ENCODE data around the gene PDCD11.

The PDCD11 gene

DNA sequence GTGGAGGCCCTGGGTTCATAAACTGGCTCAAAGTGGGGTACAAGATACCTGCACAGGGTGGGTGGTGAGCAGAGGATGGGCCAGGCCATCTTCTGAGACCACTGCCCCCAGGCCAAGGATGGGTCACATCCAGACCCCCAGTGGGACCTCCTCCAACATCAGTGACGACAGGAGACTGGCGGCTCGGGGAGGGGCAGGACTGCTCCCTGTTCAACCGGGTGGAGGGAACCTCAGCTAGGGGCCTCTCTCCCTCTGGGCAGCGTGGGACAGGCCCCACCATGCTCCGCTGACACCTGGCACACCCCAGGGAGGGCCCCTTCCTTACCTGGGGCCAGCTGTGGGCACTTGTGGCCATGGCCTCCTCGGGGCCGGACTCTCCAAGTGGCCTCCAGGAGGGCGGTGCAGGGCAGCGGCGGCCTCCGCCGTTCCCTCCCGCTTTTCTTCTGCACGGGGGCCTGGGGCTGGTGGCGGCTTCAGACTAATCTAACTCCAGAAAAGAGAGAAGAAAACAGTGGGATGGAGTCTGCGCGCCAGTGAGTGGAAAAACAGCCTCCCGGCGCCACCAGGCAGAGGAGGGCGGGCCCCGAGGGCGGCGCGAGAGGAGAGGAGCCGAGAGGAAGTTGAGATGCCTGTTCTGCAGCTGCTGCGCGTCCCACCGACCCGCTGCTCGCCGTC lies 55.5 kb downstream of the PDCD11 start, which contains the start of gene CALHM2:
TSS of gene CALHM2 (minus strand) at position 540 of the 675 bp plus-strand sequence. CDS start 2,429 bp downstream, outside the sequence.
- DNase-seq: no peak

DNA sequence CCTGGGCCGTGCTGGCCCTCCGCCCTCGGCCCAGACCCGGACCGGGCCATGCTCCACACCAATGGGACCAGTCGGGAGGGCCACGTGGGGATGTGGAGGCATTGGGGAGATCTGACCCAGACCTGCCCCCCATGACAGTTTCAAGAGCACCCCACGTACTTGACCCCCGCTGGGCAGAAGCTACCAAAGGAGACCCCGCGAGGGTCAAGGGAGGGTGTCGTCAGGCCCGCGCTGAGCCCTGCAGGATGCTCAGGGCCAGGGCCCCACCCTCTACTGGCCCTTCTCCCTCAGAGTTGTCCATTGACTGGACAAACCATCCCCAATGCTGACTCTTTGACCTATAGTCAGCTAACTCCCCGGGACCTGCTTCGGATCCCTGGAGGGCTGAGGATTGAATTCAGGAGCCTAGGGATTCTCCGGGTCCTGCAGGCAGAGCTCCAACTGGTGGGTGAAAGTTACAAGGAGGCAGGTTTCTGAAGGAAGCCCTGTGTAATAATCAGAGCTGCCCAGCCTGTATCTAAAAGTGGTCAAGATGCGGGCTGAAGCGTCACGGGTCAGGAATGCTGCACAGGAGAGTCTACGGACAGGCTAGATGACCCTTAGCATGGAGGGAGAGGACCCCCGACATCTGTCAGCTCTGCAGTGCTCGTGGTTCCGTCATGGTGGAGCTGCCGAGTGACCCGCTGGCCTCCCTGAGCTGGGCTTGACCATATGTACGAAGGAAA lies 56.2 kb downstream of the PDCD11 start:
- DNase-seq: no peak

DNA sequence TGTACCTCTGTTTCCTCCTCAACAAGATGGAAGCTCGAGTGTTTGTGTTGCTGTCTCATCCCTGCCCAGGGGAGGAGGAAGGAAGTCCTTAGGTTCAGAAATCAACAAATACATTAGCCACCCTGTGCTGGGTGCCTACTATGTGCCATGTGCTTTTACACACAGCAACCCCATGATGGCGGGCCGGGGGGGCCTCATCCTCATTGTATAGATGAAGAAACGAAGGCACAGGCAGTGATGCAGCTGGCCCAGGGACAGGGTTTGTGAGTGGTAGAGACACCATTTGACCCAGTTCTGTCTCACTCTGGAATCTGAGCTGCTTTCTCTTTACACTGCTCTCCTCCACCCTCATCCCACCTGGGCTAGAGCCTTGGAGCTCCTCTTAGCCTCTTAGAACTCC lies 57.6 kb downstream of the PDCD11 start:
- no peak for DNase-seq

DNA sequence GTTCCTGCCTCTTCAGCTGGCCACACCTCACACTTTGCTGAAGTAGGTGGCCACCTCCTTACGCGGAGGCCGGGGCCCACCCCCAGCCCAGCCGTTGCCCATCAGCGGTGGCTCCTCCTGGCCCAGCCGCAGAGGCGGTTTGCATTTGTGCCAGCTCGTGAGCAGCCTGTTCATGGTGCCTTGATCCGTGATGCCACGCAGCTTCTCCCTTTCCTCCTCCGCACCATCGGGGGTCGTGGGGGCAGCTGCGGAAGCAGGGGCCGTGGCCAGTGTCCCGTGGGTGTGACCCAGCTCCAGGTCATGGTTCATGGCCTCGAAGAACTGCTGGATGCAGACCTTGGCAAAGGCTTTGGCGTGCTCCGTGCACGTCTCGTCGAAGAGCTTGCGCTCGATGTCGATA lies 58.8 kb downstream of the PDCD11 start:
- DNase-seq: no peak

DNA sequence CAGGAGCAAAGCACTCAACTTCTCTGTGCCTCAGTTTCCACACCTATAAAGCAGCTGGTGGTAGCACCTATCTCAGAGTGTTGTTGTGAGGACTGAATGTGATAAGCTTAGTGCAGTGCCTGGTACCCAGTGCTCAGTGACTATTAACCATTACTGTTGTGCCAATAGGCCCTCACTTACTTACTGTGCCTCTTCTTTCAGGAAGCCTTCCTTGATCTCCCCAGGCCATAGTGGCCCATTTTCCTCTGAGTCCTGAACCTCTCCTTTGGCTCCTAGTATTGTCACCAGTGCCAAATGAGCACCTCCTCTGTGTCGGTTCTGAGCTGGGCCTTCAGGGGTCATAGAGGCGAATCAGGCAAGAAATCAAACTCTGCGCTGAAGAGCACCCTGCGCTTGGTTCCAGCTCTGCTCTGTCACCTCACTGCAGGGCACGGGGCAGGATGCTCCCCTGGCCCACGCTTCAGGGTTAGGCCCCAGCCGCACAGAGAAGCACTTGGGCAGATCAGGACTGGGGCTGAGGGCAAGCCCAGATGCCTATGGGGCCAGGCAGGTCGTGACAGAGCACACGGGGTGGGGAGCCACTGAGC lies 59.7 kb downstream of the PDCD11 start:
- no peak for DNase-seq

DNA sequence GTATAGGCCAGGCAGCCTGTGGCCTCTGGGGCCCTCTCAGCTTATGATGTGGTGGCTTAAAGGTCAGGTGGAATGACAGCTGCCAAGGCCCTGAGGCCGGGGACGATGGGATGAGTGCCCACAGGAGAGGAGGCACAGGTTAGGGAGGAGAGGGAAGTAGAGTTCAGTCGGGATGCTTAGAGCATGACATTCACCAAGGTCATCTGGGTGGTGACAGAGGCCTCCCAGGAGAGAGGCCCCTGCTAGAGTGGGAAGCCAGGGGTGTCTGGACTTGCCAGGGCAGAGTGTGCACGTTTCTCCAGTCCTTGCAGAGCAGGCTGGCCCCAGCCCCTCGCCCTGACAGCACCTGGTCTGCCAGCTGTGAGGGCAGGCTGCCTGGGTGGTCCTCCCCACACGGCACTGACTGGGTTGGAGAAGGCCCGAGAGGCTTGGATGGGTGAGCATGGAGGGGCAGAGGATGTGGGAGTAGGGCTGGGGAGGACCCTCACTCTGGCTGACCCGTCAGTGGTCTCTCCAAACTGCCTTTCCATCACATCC lies 60.8 kb downstream of the PDCD11 start:
- DNase-seq: no peak

DNA sequence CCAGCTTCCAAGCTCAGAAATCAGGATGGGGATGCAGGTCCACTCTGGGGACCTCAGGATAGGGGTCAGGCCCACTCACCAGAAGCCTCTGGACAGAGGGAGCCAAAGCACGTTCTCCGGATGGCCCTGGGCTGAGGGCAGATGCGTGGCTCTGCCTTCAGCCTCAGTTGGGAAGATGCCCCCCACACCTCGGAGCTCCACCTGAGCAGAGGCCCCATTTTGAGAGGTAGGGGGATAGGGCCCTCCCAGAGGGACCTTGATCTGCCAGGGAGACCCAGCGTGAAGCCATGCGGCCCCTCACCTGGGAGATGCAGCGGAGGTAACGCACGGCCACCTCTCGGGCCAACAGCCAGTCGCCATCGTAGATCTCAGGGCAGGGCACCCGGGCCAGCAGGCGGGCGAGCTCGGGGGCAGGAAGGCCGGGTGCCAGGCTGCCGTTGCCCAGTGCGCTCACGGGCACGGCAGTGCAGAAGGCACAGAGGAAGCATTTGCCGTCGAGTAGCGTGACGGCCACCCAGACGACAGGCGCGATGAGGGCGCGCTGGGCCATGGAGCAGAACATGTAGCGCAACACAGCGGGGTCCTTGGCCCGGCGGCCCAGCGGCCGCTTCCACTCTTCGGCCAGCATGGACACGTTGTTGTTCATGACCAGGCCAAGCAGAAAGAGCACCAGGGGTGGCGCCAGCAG lies 61.6 kb downstream of the PDCD11 start:
- no peak for DNase-seq

DNA sequence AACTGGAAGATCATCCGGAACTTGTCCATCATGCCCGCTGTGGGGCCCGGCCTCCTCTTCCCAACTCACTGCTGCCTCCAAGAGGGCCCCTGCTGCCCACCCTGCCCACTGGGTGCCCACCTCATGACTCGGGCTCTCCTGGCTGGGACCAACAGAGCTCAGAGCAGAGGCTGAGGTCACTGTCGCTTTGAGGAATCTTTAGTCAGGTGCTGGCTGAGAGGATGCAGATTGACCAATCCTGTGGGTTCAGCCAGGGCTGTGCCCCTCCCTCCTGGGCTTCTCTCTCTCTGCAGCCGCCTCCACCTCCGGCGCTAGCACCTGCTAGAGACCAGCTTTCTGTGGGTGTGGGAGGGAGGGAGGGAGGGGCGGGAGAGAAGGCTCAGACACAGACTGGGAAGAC lies 62.3 kb downstream of the PDCD11 start, which contains the start of gene CALHM1:
TSS of gene CALHM1 (minus strand) at position 181 of the 400 bp plus-strand sequence. CDS start at position 32, 149 bp downstream.
- no peak for DNase-seq

DNA sequence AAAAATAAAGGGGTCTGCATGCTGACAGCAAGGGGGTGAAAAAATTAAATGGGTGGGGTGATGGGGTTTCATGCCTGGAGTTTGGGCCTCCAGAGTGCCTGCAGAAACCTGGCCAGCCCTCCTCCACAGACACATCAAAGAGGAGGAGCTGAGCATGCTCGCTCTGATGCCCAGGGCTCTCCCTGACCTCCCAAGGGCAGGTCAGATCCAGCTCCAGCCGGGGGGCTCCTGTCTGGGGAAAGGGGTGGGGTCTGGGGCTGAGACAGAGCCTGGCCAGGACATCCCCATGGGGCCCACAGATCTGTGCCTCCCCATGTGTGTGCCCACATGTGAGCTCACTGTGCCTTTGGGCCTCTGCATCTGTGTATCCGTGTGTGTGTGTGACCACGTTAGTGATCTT lies 63.2 kb downstream of the PDCD11 start:
- DNase-seq: no peak

DNA sequence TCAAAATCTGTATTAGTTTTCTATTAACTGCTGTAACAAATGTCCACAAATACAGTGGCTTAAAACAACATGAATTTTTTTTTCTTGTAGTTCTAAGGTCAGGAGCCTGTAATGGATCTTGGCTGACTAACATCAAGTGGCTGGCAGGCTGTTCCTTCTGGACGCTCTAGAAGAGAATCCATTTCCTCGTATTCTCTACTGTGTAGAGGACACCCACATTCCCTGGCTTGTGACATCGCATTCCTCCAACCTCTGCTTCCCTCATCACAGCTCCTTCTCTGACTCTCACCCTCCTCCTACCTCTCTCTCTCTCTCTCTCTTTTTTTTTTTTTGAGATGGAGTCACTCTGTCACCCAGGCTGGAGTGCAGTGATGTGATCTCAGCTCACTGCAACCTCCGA lies 67.1 kb downstream of the PDCD11 start:
- DNase-seq: no peak

DNA sequence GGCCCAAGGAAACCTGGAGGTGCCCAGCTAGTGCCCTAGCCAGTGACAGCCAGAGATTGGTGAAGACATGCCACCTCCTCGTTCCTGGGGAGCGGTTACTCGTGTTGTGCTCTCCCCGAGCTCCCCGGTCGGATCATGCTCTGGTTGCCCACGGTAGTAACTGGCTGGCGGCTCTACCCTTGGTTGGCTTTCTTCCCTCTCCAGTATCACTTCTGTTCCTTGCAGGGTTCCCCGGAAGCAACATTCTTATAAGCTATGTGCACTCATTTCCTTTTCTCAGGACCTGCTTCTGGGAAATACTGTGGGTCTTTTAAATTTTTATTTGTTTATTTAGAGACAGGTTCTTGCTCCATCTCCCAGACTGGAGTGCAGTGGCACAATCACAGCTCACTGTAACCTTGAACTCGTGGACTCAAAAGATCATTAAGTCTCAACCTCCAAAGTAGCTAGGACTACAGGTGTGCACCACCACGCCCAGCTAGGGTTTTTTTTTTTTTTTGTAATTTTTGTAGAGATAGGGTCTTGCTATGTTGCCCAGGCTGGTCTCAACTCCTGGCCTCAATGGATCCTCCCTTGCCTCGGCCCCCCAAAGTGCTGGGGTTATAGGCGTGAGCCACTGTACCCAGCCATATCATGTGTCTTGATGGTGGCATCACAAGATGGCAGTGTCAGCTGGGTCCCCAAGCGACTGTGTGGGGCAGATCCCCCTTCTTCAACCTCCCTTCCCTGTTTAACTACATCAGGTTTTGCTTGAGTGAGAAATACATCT lies 69.2 kb downstream of the PDCD11 start:
- DNase-seq: no peak

DNA sequence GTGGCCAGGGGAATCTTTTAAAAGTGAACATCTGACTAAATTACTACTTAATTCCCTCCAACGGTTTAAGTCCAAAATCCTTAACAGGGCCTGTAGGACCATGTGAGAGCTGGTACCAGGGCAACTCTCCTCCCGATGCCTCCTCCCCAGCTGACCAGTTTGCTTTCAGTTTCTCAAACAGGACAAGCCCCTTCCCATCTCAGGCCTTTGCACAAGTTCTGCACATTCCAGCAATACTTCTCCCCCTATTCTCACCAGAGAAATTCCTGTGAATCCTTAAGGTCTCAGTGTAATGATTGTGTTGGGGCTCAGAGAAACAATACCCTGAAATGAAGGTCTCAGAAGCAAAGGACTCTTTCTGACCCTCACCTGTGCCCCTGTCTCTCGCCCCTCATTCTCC lies 70.3 kb downstream of the PDCD11 start:
- no peak for DNase-seq

DNA sequence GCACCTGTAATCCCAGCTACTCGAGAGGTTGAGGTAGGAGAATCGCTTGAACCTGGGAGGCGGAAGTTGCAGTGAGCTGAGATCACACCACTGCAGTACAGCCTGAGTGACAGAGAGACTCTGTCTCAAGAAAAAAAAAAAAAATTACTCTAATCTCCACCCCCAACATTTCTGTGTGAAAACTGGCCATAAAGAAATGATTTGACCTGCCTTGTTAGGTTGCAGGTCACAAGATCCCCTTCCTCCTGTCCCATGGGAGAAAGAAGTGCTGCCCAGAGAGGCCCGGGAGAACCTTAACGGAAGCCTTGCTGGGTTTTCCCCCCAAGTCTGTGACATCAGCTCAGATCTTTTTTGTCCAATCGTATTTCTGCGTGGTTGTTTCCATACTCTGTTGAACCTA lies 71.0 kb downstream of the PDCD11 start:
- DNase-seq: no peak

DNA sequence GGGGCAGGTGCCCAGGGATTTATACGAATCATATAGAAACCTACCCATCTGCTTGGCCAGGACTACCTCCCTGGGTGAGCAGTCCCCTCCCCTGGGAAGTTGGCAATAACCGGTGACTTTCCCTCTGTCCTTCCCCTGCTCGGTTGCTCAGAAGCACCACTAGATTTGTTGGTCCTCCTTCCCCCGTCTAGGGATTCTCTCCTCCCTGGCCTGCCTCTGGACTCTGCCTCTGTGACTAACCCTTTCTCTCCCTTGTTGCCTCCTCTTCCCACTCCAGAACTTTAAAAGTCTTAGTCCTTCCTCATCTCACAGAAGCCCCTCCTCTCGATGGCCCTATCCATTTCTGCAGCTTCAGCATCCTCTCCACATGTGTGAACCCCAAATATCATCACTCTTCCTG lies 72.8 kb downstream of the PDCD11 start:
- no peak for DNase-seq

DNA sequence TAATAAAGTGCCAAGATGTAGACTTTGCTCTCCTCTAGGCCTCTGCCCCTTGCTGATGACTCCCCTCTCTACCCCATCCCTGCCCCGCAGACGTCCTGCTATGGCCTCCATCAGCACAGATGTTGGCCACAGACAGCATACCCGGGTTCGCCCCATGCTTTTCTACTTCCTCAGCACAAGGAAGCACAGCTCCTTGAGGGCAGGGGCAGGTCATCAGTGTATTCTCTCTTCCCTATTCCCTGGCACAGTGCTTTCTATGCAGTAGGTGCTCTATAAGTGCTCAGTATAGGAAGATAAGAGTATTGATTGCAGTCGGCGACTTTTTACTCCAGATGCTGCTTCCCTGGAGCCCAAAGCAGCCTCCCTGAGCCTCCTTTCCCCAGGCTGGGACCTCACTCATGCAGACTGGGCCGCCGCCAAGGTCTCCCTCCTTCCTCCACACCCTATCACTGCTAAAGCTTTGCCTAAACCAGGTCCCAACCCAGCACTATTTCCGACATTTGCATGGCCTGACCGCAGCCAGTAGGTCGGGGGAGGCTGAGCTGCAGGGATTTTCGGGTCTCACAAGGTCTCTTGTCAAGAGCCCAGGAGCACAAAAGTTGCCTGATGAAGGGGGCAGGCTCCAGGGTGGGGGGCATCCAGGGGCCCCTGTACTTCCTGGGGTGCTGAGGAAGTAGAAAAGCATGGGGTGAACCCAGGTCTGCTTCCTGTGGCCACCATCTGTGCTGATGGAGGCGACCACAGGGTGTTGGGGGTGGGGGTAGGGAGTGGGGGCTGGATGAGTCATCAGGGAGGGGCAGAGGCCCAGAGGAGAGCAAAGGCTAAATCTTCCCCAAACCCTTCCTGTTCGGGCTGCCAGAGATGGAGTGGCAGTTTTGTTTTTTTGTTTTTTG lies 74.6 kb downstream of the PDCD11 start:
- no peak for DNase-seq

DNA sequence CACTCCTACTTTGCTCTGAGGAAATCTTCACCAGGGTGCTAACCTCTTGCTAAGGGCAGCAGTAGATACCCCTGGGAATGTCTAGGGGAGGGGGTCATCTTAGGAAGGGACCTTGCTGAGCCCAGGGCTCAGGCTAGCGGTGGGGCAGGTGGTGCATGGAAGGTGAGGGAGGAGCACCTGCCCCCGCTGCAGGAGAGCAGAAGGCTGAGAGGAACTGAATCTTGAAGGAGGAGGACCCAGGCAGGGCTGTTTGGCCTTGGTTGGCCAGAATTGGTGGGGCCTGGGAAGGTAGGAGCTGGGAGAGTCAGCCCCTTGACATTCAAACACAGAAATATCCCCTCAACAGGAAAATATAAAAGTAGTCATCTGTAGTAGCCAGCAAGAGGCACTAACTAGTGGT lies 75.6 kb downstream of the PDCD11 start:
- no peak for DNase-seq

DNA sequence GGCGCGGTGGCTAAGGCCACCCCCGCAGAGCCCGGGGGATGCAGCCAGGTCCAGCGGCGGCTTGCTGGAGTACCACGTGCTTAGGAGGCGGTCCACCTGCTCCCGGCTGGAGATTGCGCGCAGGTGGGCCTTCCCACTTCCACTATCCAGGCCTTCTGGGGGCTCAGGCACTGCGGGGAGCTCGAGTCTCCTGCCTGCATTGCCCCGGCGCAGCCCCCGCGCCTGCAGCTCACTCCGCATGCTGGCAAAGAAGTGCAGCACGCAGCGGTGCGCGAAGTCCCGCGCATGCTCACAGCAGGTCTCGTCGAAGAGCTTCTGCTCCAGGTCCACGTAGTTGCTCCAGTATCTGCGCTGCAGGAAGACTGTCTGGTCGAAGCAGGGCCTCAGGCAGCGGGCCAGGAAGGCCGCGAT lies 76.8 kb downstream of the PDCD11 start:
- DNase-seq: no peak

DNA sequence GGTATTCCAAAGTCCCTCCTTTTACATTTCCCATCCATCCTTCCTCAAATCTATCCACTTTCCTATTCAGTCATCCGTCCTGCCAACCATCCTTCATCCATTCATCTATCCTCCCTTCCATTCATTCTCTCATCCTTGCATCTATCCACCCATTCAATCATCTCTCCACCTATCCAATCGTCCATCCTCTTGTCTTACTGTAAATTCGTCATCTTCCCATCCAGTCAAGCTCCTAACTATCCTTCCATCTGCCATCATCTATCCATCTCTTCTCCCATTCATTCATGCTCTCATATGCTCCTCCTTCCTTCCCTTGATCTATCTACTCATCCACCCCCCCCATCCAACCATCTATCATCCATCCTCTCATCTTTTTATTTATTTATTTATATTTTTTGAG lies 77.7 kb downstream of the PDCD11 start:
- no peak for DNase-seq

DNA sequence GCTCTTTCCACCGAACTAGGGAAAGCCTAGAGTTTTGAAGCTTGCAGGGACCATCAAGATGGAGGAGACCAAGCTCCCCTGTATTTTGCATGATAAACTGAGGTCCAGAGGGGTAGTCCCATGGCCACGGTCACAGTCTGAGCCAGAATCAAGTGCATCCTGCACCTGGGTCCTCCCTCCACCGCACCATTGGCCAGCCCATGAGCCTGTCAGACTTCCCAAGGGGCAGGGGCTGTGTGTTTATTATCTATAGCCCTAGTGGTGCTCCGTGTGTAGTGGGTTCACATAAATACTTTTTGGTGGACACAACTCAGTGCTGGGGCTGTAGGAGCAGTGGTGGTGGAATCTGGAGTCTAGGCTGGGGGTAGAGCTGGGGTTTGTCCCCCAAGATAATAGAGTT lies 79.0 kb downstream of the PDCD11 start:
- no peak for DNase-seq

DNA sequence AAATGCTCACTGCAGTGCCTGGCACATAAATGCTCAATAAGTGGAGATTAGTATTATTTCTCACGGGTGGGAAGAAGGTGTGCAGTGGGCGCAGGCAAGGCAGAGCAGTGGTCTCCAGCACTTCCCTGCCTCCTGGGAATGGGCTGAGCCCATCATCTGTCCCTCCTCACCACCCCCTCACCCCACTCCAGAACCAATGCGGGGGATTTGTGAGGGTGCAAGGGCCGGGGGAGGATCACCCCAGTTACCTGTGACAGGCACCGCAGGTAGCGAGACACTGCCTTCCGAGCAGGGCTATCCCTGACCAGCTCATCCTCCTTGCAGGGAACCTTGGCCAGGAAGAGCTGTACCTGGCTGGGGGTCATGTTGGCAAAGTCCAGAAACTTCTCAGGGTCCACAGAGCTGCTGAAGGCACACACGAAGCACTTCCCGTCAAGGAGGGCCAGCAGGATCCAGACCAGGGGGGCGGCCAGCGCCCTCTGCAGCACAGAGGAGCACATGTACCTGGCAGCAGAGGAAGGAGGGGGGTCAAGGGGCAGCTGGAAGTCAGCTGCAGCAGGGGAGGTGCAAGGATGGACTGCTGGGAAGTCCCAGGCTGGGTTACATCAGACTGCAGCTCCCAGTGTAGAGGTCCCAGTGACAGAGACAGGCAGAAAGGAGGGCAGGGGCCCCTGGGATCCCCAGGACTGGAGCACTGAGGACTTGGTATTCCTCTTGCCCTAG lies 79.8 kb downstream of the PDCD11 start:
- no peak for DNase-seq

DNA sequence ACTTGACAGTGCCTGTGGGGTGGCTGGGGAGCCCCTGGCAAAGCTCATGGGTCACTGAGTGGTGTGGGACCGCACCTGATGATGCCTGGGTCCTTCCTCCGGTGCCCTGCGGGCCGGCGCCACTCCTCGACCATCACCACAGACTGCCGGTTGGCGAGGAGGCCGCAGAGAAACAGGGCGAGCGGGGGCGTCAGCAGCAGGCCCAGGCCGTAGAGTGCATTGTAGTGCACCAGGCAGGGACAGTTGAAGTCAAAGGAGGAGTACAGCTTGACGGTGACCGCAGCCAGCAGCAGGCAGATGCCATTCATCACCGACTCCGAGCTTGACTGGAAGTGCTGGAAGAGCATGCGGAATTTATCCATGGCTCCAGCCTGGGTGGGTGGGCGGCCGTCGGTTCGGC lies 82.2 kb downstream of the PDCD11 start:
- DNase-seq: no peak
